HG03575 (cell line): ENCODE measurements around the gene PAK2.
"Not testable (repeated sequence)": the region's sequence is repeated elsewhere in the genome, so short reads cannot be mapped to it uniquely, and the experiment has no call there.

Experiments
- ATAC-seq: cut with Tn5 transposase; IDR thresholded peaks from one replicate; pipeline ENCODE4 v1.9.1; 2021; ENCODE audit not compliant: unreplicated experiment, insufficient number of reproducible peaks, low FRiP score; ENCODE audit errors: extremely low read depth

The PAK2 gene

DNA sequence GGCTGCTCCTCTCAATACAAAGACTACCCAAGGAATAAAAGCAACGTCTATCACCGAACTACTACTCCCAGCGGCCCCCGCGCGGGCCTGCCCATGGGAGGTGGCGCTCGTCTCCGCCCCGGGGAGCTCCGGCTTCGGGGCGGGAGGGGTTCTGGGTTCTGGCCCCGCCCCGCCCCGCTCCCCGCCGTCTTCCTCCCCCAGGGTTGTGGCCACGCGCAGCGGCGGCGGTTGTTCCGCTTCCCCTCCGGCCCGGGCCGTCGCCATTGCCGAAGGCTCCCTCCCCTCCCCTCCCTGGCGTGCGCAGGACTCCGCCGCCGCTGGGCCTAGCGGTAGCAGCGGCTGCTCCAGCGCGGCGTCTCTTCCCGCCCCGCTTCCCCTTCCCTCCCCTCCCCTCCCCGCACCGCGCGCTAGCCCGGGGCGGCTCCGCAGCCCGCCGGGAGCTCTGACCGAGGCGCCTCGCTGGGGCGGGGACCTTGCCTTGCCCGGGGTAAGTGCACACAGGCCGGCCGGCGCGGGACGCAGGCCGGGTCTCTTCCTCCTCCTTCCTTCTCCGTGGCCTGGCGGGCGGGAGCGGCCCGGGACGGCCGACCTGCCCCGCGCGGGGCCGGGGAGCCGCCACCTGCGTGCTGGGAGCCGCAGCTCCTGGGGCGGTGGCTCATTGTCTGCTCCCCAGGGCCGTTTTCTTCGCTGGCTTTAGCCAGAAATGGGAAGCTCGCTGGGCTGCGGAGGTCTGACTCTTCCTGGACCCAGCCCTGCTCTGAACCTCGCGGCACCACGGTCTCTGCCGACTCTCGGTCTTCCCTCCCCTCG, at the start of gene PAK2:
Gene PAK2 (plus strand): TSS at position 187 of the 810 bp plus-strand sequence. CDS start 42,790 bp downstream, outside the sequence.
- ATAC-seq, result no peak

DNA sequence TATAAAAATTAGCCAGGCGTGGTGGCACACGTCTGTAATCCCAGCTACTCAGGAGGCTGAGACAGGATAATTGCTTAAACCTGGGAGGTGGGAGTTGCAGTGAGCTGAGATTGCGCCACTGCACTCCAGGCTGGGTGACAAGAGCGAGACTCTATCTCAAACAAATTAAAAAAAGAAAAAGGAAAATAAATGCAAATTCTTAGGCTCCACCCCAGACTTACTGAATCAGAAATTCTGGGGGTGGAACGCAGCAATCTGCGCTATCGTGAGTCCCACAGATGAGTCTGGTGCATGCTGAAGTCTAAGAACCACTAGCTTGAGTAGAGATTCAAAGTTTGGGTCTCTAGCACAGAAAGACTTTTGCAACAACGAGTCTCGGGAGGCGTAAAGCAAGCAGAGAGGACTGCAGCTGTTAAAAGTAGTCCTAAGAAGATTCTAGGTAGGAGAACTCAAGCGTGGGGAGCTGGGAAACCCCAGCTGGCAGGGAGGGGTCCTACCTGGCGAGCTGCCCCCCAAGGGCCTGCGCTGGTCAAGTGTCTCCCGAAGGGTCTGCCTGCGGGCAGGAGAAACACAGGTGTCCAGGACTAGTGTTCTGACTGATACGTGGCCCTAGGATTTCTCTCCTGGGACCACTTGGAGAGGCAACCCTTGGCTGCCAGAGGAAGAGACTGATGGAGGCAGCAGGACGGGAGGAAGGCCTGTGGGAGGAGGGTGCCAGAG, 49.6 kb upstream of the PAK2 start:
- no peak for ATAC-seq

DNA sequence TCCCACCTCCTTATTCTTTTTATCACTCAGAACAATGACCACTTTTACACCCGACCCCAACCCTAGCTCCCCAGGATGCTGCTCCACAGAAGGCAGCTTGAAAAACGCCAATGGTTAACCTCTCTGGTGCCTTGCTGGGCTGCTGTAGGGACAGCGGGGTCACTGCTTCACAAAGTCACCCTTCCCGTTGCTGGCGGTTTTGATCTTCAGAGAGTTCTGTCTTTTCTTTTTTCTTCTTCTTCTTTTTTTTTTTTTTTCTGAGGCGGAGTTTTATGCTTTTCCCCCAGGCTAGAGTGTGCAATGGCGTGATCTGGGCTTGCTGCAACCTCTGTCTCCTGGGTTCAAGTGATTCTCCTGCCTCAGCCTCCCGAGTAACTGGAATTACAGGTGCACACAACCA, 48.3 kb upstream of the PAK2 start:
- ATAC-seq, result no peak

DNA sequence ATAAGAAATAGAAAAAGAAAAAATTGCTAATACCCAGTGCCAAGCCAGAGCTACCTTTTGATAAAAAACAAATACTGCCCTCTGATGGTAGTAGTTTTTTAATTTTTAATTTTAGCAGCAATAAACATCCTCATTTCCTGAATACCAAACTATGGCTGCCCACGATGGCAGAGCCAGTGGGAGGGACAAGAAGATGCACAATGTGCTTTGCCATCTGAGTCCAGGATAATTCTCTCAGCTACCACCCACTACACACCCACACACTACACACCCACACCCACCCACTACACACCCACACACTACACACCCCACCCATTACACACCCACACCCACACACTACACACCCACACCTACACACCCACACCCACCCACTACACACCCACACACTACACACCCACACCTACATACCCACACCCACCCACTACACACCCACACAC, 45.4 kb upstream of the PAK2 start:
- ATAC-seq, result no peak

DNA sequence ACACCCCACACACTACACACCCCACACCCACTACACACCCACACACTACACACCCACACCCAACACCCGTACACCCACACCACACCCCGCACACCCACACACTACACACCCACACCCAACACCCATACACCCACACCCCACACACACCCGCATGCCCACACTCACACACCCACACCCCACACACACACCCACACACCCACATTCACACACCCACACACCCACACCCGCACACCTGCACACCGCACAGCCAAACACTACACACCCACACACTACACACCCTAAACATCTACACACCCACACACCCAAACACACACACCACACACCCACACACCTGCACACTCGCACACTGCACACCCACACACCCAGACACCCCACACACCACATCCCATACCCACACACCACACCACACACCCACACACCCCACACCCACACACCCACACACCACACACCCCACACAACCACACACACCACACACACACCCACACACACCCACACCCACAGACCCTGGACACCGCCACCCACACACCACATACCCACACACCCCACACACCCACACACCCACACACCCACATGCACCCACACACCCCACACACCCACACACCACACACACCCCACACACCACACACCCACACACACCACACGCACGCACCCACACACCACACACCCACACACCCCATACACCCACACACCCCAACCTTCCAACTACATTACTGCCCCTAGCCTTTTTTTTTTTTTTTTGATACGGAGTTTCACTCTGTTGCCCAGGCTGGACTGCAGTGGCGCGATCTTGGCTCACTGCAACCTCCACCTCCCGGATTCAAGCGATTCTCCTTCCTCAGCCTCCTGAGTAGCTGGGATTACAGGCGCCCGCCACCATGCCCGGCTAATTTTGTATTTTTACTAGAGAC, 44.5 kb upstream of the PAK2 start:
- ATAC-seq, result no peak

DNA sequence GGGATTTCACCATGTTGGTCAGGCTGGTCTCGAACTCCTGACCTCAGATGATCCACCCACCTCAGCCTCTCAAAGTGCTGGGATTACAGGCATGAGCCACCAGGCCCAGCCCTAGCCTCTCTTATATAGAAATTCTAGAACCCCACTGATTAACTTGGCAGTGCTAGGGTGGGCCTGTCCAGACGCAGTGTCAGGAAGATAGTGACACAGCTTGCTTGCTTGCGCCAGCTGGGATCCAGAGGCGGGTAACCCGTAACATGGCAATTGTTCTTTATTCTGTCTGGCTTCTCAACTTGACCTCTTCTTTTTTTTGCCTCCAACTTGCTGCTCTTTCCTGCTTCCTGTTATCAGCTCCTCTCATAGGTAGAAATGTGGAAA, 43.8 kb upstream of the PAK2 start:
- ATAC-seq, result no peak

DNA sequence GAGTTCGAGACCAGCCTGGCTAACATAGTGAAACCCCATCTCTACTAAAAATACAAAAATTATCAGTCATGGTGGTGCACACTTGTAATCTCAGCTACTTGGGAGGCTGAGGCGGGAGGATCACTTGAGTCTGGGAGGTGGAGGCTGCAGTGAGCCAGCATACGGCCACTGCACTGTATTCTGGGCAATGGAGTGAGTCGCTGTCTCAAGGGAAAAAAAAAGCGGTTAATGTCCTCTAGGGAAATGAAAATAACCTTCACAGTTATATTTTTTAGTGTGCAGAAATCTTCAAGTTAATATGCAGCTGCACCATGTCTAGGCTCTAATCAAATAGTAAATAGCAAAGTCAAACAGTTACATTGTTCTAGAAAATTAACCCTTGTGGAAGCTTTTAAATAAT, 42.4 kb upstream of the PAK2 start:
- ATAC-seq, result no peak

DNA sequence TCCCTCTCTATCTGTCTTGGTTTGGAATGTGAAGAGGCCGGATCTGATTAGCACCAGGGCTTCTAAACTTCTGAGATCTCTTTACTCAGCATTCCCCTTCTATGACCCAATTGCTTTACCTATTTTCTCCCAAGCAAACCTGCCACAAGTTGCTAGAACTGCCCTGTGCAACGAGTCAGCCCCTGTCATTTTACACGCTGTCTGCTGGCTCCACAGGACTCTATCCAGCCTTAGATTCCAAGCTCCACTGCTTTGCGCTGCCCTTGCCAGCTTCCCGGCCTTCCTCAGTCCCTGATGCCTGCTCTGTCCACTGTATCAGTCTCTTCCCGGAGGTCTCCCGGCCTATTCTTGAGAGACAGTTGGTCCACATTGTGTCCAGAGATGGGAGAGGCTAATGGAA, 39.9 kb upstream of the PAK2 start:
- no peak for ATAC-seq

DNA sequence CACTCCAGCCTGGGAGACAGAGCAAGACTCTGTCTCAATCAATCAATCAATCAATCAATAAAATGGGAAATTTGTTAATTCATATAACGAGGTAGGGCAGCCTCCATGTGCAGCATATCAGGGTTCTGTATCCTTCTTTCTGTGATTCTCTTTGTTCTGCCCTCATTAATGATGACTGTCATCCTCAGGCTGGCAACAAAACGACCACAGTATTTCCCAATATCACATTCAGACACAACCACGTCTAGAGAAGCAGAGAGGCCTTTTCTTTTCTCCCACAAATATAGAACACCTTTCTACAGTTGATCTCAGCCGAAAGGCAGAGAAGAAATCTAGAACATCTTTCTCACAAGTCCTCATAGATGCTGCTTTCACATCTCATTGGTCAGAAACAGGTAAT, 38.9 kb upstream of the PAK2 start:
- no peak for ATAC-seq

DNA sequence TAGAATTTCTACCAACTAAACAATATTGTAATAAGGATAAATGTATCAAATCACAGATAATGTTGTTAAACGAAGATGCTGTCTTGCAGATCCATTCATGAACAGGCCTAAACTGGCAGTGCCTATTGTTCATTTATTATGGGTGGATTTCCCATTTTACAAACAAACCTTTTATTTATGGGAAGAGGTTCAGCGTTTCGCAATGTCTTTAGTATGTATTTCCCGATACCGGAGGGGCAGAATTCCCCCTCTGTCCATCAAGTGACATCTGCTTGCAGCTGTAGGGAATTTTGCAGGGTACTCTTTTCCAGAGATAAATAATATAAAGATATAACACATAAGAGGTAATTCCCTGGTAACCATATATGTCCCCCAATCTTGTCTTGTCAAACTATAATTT, 33.3 kb upstream of the PAK2 start:
- ATAC-seq, result no peak

DNA sequence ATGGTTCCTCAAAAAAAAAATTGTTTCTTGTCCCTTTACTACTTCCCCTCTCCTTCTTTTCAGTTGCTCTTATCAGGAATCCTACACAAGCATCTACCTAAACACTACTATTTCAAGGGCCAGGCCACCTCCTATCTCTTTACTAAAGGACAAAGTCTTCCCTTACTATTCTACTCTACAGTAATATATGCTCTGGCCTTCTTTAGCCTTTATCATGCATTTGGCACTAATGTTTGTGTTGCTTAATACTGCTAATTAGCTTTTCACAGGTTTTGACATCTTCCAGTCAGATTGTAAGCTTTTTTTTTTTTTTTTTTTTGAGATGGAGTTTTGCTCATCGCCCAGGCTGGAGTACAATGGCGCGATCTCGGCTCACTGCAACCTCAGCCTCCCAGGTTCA, 32.9 kb upstream of the PAK2 start:
- ATAC-seq, result no peak

DNA sequence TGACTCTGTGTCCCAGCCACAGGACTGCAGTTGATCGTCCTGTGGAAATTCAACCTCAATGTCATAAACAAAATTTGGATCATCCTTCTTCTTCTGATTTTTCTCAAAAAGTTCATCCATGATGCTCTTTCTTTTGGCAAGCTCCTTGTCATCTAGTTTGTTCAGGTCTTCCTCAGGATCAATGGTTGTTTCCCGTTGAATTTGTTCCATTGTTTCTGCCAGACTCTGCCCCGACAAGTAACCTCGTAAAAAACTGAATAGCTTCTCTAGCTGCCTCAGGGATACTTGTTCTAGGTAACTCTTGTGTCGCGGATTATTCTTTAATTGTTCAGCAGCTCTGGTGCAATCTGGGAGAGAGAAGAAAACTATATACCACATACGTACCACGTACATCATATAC, 32.1 kb upstream of the PAK2 start:
- ATAC-seq, result no peak

DNA sequence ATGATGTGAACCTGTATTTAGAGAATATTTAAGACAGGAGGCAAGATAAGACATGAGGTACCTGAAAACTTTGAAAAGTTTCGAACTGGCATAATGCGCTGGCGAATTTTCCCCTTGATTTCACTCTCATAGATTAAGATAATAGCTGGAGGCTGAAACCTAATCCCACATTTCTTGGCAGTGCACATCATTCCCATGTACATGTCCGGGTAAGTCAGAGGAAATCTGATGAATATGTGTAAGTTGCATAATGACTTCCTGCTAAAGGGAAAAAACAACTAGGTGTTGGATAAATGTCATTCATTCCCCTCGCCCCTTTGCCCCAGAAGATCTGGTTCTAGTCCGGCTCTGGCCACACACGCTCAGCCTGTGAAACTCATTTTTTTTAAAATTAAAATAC, 31.2 kb upstream of the PAK2 start:
- ATAC-seq, result no peak

DNA sequence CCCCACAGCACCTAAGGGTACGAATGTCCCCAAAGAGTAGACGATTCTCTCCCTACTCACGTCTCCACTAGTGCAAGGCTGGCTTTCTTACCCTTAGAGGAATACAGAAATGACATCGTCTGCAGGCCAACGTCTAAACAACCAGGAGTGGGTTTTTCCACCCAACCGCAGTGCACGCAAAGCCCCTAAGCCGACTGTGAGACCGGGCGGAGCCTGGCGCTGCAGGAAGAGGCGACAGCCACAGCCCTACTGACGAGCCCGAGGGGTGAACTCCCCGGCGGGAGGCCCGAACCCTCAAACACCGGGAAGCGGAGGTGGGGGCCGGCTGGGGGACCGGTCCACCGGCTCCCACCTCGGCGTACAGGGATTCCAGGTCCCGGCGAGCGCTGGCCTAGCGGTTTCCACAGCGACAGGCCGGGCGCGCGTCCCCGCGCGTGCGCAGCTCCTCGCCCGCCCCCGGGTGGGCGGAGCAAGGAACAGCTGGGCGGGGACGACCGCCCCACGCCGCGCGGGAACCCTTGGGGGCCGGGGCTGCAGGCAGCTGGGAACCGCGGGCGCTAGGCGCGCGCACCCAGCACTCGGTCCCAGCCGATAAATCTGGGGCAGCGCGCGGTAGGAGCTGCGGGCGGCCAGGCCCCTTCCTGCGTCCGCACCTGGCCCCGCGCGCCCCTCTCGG, 27.7 kb upstream of the PAK2 start, which contains the start of the genes CEP19 and PIGX:
Gene CEP19 (minus strand): TSS at position 413 of the 676 bp plus-strand sequence. CDS start 3,593 bp downstream, outside the sequence.
Gene PIGX (plus strand): TSS at position 540 of the 676 bp plus-strand sequence.
- ATAC-seq, result no peak

DNA sequence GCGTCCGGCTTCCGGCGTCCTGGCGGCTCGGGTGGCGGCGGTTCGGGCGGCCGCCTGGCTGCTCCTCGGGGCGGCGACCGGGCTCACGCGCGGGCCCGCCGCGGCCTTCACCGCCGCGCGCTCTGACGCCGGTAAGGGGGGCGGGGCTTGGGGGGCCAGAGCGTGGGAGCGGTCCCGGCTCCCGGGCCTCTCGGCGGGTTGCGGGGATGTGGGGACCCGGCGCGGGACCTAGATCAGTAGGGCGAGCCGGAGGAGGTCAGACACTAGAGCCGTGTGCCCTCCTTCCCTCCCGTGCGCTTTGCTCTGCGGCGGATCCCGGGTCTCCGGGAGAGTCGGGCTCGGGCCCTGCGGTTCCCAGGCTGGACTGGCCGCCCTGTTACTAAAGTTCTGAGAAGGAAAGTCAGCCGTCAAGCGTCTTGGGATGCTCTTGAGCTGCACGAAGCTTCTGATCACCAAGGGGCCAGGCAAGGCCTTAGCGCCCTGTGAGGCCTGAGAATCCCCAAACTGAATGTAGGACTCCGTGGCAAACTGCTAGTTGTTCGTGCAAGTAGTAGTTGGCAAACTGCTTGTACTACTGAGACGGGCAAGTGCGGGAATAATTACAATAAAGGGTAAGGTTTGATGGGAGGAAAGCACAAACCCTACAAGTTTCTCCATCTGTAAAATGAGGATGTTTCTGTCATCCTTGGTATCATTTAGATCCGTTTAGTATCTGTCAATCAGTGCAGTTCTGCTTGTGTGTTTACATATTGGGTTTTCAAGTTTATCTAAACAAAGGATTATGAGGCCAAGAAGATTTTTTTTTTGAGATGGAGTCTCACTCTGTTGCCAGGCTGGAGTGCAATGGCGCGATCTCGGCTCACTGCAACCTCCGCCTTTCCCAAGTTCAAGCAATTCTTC, 26.9 kb upstream of the PAK2 start:
- ATAC-seq, result no peak

DNA sequence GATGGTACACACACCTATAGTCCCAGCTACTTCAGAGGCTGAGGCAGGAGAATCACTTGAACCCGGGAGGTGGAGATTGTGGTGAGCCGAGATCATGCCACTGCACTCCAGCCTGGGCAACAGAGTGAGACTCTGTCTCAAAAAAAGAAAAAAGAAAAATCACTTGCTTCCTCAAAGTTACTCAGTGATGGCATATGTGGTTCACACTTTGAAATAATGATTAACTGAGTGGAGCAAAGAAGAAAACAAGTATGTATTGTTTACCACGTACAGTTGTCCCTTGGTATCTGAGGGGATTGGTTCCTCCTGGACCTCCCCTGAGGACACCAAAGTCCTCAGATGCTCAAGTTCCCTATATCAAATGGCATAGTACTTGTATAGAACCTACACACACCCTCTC, 22.5 kb upstream of the PAK2 start:
- ATAC-seq, result not testable (repeated sequence)

DNA sequence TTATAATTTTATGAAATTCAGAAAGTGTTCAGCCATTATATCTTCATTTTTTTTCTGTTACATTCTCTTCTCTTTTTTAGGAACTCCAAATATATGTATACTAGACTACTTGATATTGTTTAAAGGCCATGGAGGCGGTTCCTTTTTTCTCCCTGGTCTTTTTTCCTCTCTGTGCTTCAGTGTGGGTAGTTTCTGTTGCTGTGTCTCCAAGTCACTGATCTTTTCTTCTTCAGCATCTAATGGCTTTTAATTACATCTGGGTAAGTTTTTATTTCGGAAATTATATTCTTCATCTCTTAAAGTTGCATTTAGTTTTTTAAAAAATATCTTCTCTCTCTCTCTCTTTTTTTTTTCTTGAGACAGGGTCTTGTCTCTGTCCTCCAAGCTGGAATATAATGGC, 18.6 kb upstream of the PAK2 start:
- ATAC-seq, result no peak
